ENCODE results near the gene SIPA1L3.

The SIPA1L3 gene

GRCh38 chr19:38152461-38153379 lies 245.7 kb downstream of the SIPA1L3 start:
- H3K4me3 ChIP-seq (ENCODE audit: control insufficient read depth in 1 of 7, extremely low read depth in 1 of 7, insufficient read depth in 4 of 7, low read depth in 2 of 7, low read length in 6 of 7): no peak overlapping the region
- WGBS (ENCODE audit: insufficient coverage): 93% methylated on average over 38 of the region's 40 CpGs
- H3K9me3 ChIP-seq (ENCODE audit: control extremely low read depth in 1 of 5, control insufficient read depth in 4 of 5, insufficient read depth in 2 of 5, low read depth in 1 of 5, low read length in 4 of 5): no peaks in the 10 kb centered on the region
- no peak overlapping the region for H3K27ac ChIP-seq (ENCODE audit: insufficient read depth in 1 of 2, low read depth in 1 of 2, low read length in 2 of 2, poor library complexity in 1 of 2, severe bottlenecking in 2 of 2)
- H3K27me3 ChIP-seq (replicated peaks in 2 of 5; ENCODE audit: control insufficient read depth in 4 of 5, insufficient read depth in 5 of 5, low read length in 4 of 5): no peaks in the 10 kb centered on the region
- H3K4me1 ChIP-seq (ENCODE audit: control extremely low read depth in 1 of 4, control insufficient read depth in 4 of 4, insufficient read depth in 4 of 4, low read length in 3 of 4): no peaks in the 10 kb centered on the region
- ChIA-PET CTCF (interaction anchor here (1.5 kb wide), 2 partner anchors 10 to 18 kb away, joined by 3 to 4 read pairs; no protein-coding TSS in a partner anchor), POLR2A (no interaction called here)
- H3K36me3 ChIP-seq (ENCODE audit: control insufficient read depth in 4 of 4, insufficient read depth in 4 of 4, low read length in 3 of 4): peaks cover 5 to 63% (median 39%) of the 10 kb centered on the region in 4 experiments
- peak in 1 of 3 donors; percentile 45 for DNase-seq

- H3K36me3 ChIP-seq (ENCODE audit: control insufficient read depth in 4 of 4, insufficient read depth in 4 of 4, low read length in 3 of 4): peaks cover 12 to 72% (median 34%) of the 10 kb centered on the region in 4 experiments
- WGBS (ENCODE audit: insufficient coverage): 97% methylated on average over 6 of the region's 6 CpGs
- ChIA-PET CTCF (no interaction called here), POLR2A (no interaction called here)
- H3K27me3 ChIP-seq (replicated peaks in 2 of 5; ENCODE audit: control insufficient read depth in 4 of 5, insufficient read depth in 5 of 5, low read length in 4 of 5): no peaks in the 10 kb centered on the region
- no peak for DNase-seq
- H3K27ac ChIP-seq (ENCODE audit: insufficient read depth in 1 of 2, low read depth in 1 of 2, low read length in 2 of 2, poor library complexity in 1 of 2, severe bottlenecking in 2 of 2): no peak overlapping the region
- no peaks in the 10 kb centered on the region for H3K9me3 ChIP-seq (ENCODE audit: control extremely low read depth in 1 of 5, control insufficient read depth in 4 of 5, insufficient read depth in 2 of 5, low read depth in 1 of 5, low read length in 4 of 5)
- no peaks in the 10 kb centered on the region for H3K4me1 ChIP-seq (ENCODE audit: control extremely low read depth in 1 of 4, control insufficient read depth in 4 of 4, insufficient read depth in 4 of 4, low read length in 3 of 4)
- no peak overlapping the region for H3K4me3 ChIP-seq (ENCODE audit: control insufficient read depth in 1 of 7, extremely low read depth in 1 of 7, insufficient read depth in 4 of 7, low read depth in 2 of 7, low read length in 6 of 7)
Measured at GRCh38 chr19:38155453-38155852, 248.4 kb downstream of the SIPA1L3 start.

GRCh38 chr19:38158730-38159129 lies 251.7 kb downstream of the SIPA1L3 start:
- DNase-seq: no peak
- H3K36me3 ChIP-seq (ENCODE audit: control insufficient read depth in 4 of 4, insufficient read depth in 4 of 4, low read length in 3 of 4): peaks cover 18 to 74% (median 45%) of the 10 kb centered on the region in 4 experiments
- ChIA-PET CTCF (no interaction called here), POLR2A (no interaction called here)
- peaks cover 0 to 19% (median 15%) of the 10 kb centered on the region in 5 experiments for H3K9me3 ChIP-seq (ENCODE audit: control extremely low read depth in 1 of 5, control insufficient read depth in 4 of 5, insufficient read depth in 2 of 5, low read depth in 1 of 5, low read length in 4 of 5)
- no peak overlapping the region for H3K4me3 ChIP-seq (ENCODE audit: control insufficient read depth in 1 of 7, extremely low read depth in 1 of 7, insufficient read depth in 4 of 7, low read depth in 2 of 7, low read length in 6 of 7)
- H3K4me1 ChIP-seq (ENCODE audit: control extremely low read depth in 1 of 4, control insufficient read depth in 4 of 4, insufficient read depth in 4 of 4, low read length in 3 of 4): no peaks in the 10 kb centered on the region
- H3K27me3 ChIP-seq (replicated peaks in 2 of 5; ENCODE audit: control insufficient read depth in 4 of 5, insufficient read depth in 5 of 5, low read length in 4 of 5): no peaks in the 10 kb centered on the region
- H3K27ac ChIP-seq (ENCODE audit: insufficient read depth in 1 of 2, low read depth in 1 of 2, low read length in 2 of 2, poor library complexity in 1 of 2, severe bottlenecking in 2 of 2): no peak overlapping the region
- 87% methylated on average over 5 of the region's 5 CpGs for WGBS (ENCODE audit: insufficient coverage)

- POLR2A ChIA-PET: no interaction called here
- H3K4me3 ChIP-seq (ENCODE audit: control insufficient read depth in 1 of 7, extremely low read depth in 1 of 7, insufficient read depth in 4 of 7, low read depth in 2 of 7, low read length in 6 of 7): no peak overlapping the region
- no peak overlapping the region for H3K27ac ChIP-seq (ENCODE audit: insufficient read depth in 1 of 2, low read depth in 1 of 2, low read length in 2 of 2, poor library complexity in 1 of 2, severe bottlenecking in 2 of 2)
- H3K27me3 ChIP-seq (replicated peaks in 2 of 5; ENCODE audit: control insufficient read depth in 4 of 5, insufficient read depth in 5 of 5, low read length in 4 of 5): no peaks in the 10 kb centered on the region
- CTCF ChIA-PET: interaction anchor here (0.6 to 1.2 kb wide), 2 partner anchors 12 to 19 kb away, joined by 3 read pairs; no protein-coding TSS in a partner anchor
- WGBS (ENCODE audit: insufficient coverage): 97% methylated on average over 4 of the region's 5 CpGs
- DNase-seq: no peak
- H3K36me3 ChIP-seq (ENCODE audit: control insufficient read depth in 4 of 4, insufficient read depth in 4 of 4, low read length in 3 of 4): peaks cover 18 to 82% (median 60%) of the 10 kb centered on the region in 4 experiments
- H3K9me3 ChIP-seq (ENCODE audit: control extremely low read depth in 1 of 5, control insufficient read depth in 4 of 5, insufficient read depth in 2 of 5, low read depth in 1 of 5, low read length in 4 of 5): peaks cover 0 to 19% (median 15%) of the 10 kb centered on the region in 5 experiments
- no peaks in the 10 kb centered on the region for H3K4me1 ChIP-seq (ENCODE audit: control extremely low read depth in 1 of 4, control insufficient read depth in 4 of 4, insufficient read depth in 4 of 4, low read length in 3 of 4)
Measured at GRCh38 chr19:38162094-38162493, 255.1 kb downstream of the SIPA1L3 start.

- no peak overlapping the region for H3K27ac ChIP-seq (ENCODE audit: insufficient read depth in 1 of 2, low read depth in 1 of 2, low read length in 2 of 2, poor library complexity in 1 of 2, severe bottlenecking in 2 of 2)
- CTCF ChIA-PET: interaction anchor here (1.2 kb wide), 1 partner anchor 20 kb away, joined by 3 read pairs; no protein-coding TSS in a partner anchor
- WGBS (ENCODE audit: insufficient coverage): 100% methylated on average over 7 of the region's 7 CpGs
- no peak overlapping the region for H3K4me3 ChIP-seq (ENCODE audit: control insufficient read depth in 1 of 7, extremely low read depth in 1 of 7, insufficient read depth in 4 of 7, low read depth in 2 of 7, low read length in 6 of 7)
- POLR2A ChIA-PET: no interaction called here
- no peaks in the 10 kb centered on the region for H3K4me1 ChIP-seq (ENCODE audit: control extremely low read depth in 1 of 4, control insufficient read depth in 4 of 4, insufficient read depth in 4 of 4, low read length in 3 of 4)
- H3K9me3 ChIP-seq (ENCODE audit: control extremely low read depth in 1 of 5, control insufficient read depth in 4 of 5, insufficient read depth in 2 of 5, low read depth in 1 of 5, low read length in 4 of 5): peaks cover 0 to 19% (median 15%) of the 10 kb centered on the region in 5 experiments
- peaks cover 16 to 82% (median 57%) of the 10 kb centered on the region in 4 experiments for H3K36me3 ChIP-seq (ENCODE audit: control insufficient read depth in 4 of 4, insufficient read depth in 4 of 4, low read length in 3 of 4)
- H3K27me3 ChIP-seq (replicated peaks in 2 of 5; ENCODE audit: control insufficient read depth in 4 of 5, insufficient read depth in 5 of 5, low read length in 4 of 5): no peaks in the 10 kb centered on the region
- DNase-seq: no peak
Measured at GRCh38 chr19:38162632-38163031, 255.6 kb downstream of the SIPA1L3 start.

GRCh38 chr19:38163419-38164290 lies 256.6 kb downstream of the SIPA1L3 start:
- H3K27ac ChIP-seq (ENCODE audit: insufficient read depth in 1 of 2, low read depth in 1 of 2, low read length in 2 of 2, poor library complexity in 1 of 2, severe bottlenecking in 2 of 2): no peak overlapping the region
- ChIA-PET CTCF (no interaction called here), POLR2A (no interaction called here)
- no peak overlapping the region for H3K4me3 ChIP-seq (ENCODE audit: control insufficient read depth in 1 of 7, extremely low read depth in 1 of 7, insufficient read depth in 4 of 7, low read depth in 2 of 7, low read length in 6 of 7)
- peaks cover 18 to 82% (median 56%) of the 10 kb centered on the region in 4 experiments for H3K36me3 ChIP-seq (ENCODE audit: control insufficient read depth in 4 of 4, insufficient read depth in 4 of 4, low read length in 3 of 4)
- peaks cover 0 to 19% (median 15%) of the 10 kb centered on the region in 5 experiments for H3K9me3 ChIP-seq (ENCODE audit: control extremely low read depth in 1 of 5, control insufficient read depth in 4 of 5, insufficient read depth in 2 of 5, low read depth in 1 of 5, low read length in 4 of 5)
- H3K27me3 ChIP-seq (replicated peaks in 2 of 5; ENCODE audit: control insufficient read depth in 4 of 5, insufficient read depth in 5 of 5, low read length in 4 of 5): no peaks in the 10 kb centered on the region
- DNase-seq: no peak
- 95% methylated on average over 22 of the region's 23 CpGs for WGBS (ENCODE audit: insufficient coverage)
- H3K4me1 ChIP-seq (ENCODE audit: control extremely low read depth in 1 of 4, control insufficient read depth in 4 of 4, insufficient read depth in 4 of 4, low read length in 3 of 4): peaks cover 0 to 2% (median 0%) of the 10 kb centered on the region in 4 experiments

All from common myeloid progenitor, CD34-positive (primary cell).